ENCODE measurements around the gene TMEM231. TPM values are rescaled to one million over a fixed set of nuclear protein-coding genes. Genes with fewer than 3 reads are reported as not detected.
"Not testable (repeated sequence)": the region's sequence is repeated elsewhere in the genome, so short reads cannot be mapped to it uniquely, and the experiment has no call there.

The TMEM231 gene
- total RNA-seq, 1 experiment from 2014 or later, result 6.0 TPM

DNA sequence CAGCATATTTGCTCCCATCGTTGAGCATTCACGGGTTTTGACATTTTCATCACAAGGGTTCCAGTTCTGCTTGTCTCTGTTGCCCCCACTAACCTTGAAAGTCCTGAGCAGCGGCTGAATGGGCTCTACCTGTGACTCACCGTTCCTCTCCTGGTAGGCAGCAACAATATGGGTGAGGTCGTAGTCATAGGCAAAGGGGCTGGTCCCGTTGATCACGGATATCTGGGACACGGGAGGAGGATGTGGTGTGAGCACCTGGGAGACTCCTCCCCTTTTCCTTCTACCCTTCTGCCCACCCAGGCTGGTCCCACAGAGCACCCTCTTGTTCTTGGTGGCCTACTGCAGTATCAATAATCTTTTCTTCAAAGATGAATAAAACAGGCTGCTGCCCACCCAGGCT lies 13.6 kb downstream of the TMEM231 start:
- not testable (repeated sequence) for H3K36me3 ChIP-seq, DNase-seq, H3K9me3 ChIP-seq, H3K4me3 ChIP-seq, H3K27me3 ChIP-seq

DNA sequence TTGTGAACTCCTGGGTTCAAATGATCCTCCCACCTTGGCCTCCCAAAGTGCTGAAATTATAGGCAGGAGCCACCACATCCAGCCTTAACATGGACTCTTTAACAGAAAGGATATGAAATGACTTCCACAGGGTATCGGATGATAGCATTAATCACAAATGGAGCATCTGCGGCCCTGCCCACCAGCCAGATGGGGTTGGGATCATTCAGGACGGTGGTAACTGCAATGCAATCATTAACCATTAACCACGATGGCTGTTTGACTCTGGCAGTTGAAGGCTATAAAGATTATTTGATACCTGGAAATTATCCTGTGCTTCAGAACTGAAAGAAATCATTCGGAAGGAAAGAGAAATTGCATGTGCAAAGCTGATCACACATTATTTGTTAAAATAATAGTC lies 14.8 kb downstream of the TMEM231 start:
- DNase-seq, result no peak
- Histone ChIP-seq H3K4me3 (no peak overlapping the region), H3K9me3 (no peaks in the 10 kb centered on the region), H3K27me3 (no peaks in the 10 kb centered on the region), H3K36me3 (no peaks in the 10 kb centered on the region)

DNA sequence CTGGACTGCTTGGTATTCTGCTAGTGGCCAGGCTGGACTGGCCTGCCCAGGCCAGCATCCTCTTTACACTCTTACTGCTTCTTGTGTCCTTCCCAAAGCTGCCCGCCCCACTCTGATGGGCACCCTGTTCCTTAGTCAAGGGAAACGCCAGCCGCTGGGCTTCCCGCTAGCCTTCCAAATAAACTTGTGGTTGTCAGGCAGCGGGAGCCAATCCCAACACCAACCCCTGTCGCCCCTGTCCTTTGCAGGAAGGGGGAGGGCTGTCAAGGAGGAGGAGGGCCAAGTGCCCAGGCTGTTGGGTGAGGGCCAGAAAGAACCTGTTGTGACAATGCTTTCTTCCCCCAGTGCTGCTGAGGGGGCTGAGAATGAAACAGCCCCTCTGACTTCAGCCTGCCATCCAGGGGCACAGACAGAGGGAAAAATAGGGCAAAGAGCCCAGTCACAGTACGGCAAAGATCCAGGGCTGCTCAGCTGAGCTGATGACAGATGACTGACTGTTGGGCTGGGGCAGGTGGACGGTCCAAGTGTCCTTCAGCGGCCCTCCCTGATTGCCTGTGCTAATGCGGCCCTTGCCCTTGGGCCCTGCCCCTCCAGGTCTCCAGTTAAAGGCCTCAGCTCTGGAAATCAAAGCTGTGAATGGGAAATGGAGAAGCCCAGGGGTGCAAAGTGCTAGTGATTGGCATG lies 17.0 kb downstream of the TMEM231 start:
- not testable (repeated sequence) for H3K9me3 ChIP-seq, DNase-seq, H3K36me3 ChIP-seq, H3K27me3 ChIP-seq, H3K4me3 ChIP-seq

DNA sequence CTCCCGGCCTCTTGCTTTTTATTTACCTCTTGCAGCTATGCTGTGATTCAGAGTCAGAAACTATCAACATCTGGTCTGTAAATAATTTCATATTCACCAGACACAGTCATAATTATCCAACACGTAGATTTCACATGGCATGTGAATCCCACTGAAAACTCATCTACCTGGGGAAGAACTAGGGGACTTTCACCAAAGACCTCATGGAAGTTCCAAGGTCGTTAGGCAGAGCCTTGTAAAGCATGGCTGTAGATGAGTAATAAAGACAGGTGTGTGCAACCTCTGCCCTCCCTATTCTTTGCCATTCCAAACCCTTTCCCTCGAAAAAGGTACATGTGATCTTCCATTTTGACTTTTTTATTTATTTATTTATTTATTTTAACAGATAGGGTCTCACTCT lies 18.3 kb downstream of the TMEM231 start:
- H3K27me3 ChIP-seq, result no peaks in the 10 kb centered on the region

DNA sequence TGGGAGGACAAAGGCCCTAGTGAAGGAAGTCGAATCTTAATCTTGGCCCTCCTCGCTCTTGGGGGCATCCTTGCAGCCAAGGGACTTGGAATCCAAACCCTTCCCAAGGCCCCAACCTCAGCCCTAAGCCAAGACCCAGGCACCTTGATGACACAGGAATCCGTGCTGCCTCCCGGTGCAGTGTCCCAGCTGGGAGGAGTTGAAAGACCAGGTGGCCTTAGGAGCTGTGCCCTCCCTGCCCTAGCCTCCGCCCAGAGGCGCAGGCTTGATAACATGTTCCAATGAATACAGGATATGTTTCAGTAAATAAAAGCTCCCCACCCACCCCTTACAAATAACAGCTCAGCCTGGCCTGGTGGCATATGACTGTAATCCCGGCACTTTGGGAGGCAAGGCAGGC lies 20.2 kb downstream of the TMEM231 start, which contains the start of gene CHST5:
Gene CHST5 (minus strand): TSS at position 208 of the 400 bp plus-strand sequence. CDS start 5,724 bp downstream, outside the sequence.
- no peak for DNase-seq
- Histone ChIP-seq H3K27me3 (no peaks in the 10 kb centered on the region), H3K36me3 (no peaks in the 10 kb centered on the region)

More for the DNA sequence above, 18.3 kb downstream of the TMEM231 start:
- Histone ChIP-seq H3K36me3 (no peaks in the 10 kb centered on the region), H3K4me3 (no peak overlapping the region), H3K9me3 (no peaks in the 10 kb centered on the region)
- DNase-seq, result no peak

DNA sequence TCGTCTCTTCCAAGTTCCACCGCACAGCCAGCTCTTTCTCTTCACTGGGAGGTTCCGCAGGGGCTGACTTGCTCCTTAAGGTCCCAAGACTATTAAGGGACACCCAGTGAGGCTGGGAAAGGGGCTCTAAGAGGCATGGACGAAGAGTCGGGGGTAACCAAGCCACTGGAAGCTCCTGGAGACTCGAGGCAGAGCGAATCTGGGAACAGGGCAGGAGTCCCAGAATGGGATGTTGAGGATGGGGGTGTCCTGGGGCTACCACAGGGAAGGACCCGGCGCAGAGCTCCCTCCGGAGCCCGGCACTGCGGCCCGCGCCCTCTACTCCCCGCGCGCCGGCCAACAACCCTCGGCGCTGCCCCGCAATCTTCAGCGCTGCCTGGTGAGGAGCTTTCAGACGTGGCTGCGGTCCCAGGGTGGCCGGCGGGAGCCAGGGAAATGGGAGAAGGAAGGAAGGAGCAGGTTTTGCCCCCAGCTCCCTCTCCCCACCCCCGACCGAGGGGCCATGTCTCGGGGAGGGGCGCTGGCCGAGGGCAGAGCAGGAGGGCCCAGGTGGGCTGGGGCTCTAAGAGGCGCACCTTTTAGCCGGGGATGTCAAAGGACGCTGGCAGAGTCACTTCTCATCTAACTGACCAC lies 20.7 kb downstream of the TMEM231 start:
- H3K27me3 ChIP-seq, result no peaks in the 10 kb centered on the region
- no peaks in the 10 kb centered on the region for H3K9me3 ChIP-seq
- no peak overlapping the region for H3K4me3 ChIP-seq
- no peak for DNase-seq
- H3K36me3 ChIP-seq, result no peaks in the 10 kb centered on the region

More for the DNA sequence above, 20.2 kb downstream of the TMEM231 start, which contains the start of gene CHST5:
- no peaks in the 10 kb centered on the region for H3K9me3 ChIP-seq
- no peak within 1 kb of the TSS for H3K4me3 ChIP-seq

DNA sequence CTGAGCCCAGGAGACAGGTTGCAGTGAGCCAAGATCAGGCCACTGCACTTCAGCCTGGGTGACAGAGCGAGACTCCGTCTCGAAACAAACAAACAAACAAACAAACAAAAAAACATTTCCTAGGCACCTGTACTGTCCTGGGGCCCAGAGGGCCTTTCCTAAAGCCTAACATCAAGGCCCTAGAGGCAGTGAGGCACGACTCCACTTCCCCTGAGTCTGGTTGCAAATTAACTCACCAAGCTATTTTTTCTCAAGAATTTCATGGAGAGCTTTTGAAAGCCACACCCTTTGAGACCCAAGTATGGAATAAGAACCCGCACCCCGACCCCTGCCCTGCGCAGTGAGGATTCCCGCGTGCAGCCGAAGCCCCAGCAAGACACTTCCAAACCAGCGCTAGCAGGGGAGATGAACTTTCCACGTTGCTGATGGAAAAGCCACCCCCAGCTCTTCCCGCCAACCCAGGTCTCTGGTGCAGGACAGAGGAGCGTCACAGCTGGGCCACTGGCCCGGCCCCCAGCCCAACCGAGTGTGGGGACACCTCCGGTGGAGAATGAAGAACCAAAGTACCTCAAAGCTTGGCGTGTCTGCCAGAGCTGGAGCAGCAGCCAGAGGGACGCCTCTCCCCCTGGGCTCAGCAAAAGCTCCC lies 21.4 kb downstream of the TMEM231 start:
- Histone ChIP-seq H3K27me3 (no peaks in the 10 kb centered on the region), H3K36me3 (no peaks in the 10 kb centered on the region), H3K9me3 (no peaks in the 10 kb centered on the region), H3K4me3 (no peak overlapping the region)
- no peak for DNase-seq

DNA sequence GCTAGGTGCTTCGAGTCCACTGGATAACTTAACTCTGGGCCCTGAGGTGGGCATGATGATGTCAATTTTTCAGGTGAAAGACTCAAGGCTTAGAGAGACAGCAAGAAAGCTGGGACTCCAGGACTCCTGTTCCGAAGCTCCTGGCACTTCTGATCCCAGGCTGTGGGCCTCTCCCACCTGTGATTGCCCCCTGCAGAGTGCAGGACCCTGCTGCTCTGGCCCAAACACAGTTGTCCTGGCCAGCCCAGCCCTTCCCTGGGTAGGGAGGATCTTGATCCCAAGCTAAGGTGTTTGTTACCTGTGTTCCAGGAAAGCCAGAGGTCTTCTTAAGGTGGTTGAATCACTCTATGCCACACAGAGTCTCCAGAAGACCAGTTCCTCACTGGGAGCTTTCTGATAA lies 23.3 kb downstream of the TMEM231 start:
- no peaks in the 10 kb centered on the region for H3K27me3 ChIP-seq
- H3K4me3 ChIP-seq, result no peak overlapping the region
- no peaks in the 10 kb centered on the region for H3K36me3 ChIP-seq
- no peak for DNase-seq
- no peaks in the 10 kb centered on the region for H3K9me3 ChIP-seq

DNA sequence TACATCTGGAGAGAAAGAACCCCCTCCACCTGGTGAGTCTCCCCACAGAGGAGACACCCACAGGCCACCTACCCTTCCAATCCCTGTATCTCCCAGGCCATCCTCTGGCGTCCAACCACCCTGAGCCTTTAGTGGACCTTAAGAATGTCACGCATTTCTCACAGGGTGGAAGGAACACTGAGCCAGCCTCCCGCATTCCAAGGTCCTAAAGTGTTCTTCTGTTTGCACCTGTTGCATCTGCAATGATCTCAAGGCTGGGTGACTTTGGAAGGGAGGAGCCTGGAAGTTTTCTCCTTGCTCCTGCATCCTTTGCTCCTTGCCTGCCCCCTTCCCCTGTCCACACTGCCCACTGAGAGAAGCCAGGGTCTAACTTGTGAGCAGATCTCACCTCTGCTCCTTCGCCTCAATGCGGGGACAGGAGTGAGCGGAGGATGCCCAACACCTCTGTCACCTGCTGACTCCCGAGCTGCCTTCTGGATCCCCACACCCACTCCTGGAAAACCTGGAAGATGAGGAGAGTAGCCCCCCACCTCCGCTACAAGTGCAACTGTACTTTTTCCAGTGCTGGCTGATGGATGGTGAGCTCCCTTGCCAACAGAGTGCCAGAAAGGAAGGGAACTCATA lies 23.8 kb downstream of the TMEM231 start:
- no peaks in the 10 kb centered on the region for H3K36me3 ChIP-seq
- no peaks in the 10 kb centered on the region for H3K9me3 ChIP-seq
- DNase-seq, result no peak
- H3K27me3 ChIP-seq, result no peaks in the 10 kb centered on the region
- no peak overlapping the region for H3K4me3 ChIP-seq

DNA sequence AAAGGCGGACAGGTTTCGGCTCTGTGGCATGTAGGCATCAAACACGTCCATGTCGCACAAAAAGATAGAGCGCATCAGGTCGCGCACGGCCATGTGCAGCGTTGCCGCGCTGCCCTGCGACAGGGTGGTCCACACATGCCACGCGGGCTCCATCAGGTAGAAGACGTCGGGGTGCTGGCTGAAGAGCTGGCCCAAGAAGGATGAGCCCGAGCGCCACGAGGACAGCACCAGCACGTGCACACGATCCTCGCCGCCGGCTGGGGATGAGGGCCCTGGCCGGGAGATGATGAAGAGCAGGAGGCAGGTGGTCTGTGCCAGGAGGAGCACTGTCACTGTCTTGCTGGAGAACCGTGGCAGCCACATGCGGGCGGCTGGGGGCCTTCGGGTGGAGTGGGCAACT lies 26.1 kb downstream of the TMEM231 start:
- H3K27me3 ChIP-seq, result no peaks in the 10 kb centered on the region
- no peaks in the 10 kb centered on the region for H3K36me3 ChIP-seq
- no peak for DNase-seq
- H3K4me3 ChIP-seq, result no peak overlapping the region
- H3K9me3 ChIP-seq, result no peaks in the 10 kb centered on the region

DNA sequence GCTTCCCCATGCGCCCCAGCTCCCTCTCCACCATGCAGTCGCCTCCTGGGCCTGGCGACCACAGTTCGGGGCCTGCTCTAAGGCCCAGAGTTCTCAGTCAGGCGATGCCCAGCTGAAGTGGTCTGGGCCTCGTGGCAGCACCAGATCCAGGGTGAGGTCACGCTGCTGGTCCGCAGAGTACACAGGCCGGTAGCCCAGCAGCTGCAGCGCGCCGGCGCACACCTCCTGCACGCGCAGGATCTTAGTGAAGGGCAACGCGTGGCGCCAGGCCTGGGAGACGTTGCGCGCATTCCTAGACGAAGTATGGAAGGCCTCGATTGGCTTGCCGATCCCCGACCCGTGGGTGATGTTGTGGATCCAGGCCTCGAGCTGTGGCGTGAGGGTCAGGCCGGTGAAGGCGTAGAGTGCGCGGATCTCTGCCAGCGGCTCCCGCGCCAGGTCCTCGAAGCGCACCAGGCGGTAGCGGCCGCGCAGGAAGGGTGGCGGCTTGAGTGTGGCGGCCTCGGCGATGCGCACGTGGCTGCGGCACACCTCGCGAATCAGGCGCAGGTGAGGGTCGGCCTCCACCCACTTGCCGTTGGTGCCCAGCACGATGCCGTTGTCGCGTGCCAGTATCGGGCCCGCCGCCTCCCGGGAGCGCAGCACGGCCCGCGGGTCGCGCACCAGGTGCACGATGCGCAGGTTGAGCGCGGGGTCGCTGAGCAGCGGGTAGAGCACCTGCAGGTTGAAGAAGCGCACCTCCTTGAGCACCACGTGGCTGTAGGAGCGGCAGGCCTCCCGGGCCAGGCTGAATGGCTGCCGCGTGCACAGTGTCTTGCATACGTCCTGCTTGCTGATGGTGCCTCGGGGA lies 26.8 kb downstream of the TMEM231 start:
- Histone ChIP-seq H3K36me3 (no peaks in the 10 kb centered on the region), H3K27me3 (no peaks in the 10 kb centered on the region)

DNA sequence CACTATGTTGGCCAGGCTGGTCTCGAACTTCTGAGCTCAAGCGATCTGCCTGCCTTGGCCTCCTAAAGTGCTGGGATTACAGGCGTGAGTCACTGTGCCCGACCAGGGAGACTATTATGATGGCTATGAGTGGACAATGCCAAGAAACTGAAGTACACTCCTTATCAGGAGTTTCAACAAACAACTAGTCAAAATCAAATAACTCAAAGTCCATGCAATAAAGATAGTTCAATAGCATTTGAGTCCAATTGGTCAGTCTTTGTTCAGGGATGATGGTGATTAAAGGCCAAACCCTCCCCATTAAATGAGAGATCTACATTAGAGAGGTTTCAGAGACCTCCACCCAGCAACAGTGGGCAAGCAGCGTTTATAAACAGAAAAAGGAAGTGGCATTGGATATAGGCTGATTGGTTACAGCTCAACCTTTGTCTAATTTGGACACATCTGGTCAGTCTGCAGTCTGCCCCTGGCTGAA lies 28.2 kb downstream of the TMEM231 start:
- Histone ChIP-seq H3K36me3 (no peaks in the 10 kb centered on the region), H3K9me3 (no peaks in the 10 kb centered on the region), H3K27me3 (no peaks in the 10 kb centered on the region), H3K4me3 (no peak overlapping the region)
- DNase-seq, result peak; percentile 23

More for the DNA sequence above, 26.8 kb downstream of the TMEM231 start:
- Histone ChIP-seq H3K4me3 (no peak overlapping the region), H3K9me3 (no peaks in the 10 kb centered on the region)
- no peak for DNase-seq

DNA sequence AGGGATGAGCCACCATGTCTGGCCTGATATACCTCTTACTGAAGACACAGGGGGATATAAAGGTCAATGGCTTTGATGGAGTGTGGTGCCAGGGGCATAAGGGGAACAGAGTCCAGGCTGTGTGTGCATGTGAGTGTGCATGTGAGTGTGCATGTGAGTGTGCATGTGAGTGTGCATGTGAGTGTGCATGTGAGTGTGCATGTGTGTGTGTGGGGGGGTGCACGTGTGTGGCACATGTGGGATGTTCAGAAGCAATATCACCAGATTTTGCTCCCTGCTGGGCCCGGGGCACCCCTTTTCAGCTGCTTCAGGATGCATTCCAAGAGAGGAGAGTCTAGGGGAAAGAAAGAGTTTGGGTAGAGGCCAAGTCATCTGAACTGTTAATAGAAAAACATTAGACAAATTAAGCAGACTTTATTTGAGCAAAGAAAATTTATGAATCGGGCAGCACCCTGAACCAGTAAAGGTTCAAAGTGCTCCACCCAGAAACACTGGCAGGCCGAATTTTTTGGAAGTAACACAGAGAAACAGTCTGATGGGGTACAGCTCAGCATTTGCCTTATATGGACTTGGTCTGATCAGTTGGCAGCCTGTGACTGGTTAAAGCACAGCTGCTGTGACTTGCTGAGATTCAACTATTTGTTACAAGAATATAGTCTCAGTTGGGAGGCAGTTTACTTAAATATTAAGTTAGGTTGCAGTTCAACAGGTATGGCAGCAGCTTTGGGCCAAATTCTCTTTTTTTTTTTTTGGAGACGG lies 29.8 kb downstream of the TMEM231 start:
- Histone ChIP-seq H3K27me3 (no peaks in the 10 kb centered on the region), H3K36me3 (no peaks in the 10 kb centered on the region), H3K9me3 (no peaks in the 10 kb centered on the region), H3K4me3 (no peak overlapping the region)
- DNase-seq, result no peak

DNA sequence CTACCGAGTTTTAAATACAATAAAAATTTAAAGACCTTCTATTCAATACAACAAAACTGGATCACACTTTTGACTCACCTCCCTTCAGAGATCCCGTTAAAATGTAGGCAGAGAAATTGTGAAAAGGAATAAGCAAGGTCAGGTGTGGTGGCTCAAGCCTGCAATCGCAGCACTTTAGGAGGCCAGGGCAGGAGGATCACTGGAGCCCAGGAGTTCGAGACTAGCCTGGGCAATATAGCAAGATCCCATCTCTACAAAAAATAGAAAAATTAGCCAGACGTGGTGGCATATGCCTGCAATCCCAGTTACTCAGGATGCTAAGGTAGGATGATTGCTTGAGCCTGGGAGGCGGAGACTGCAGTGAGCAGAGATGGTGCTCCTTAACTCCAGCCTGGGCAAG lies 36.9 kb downstream of the TMEM231 start:
- H3K4me3 ChIP-seq, result no peak overlapping the region

DNA sequence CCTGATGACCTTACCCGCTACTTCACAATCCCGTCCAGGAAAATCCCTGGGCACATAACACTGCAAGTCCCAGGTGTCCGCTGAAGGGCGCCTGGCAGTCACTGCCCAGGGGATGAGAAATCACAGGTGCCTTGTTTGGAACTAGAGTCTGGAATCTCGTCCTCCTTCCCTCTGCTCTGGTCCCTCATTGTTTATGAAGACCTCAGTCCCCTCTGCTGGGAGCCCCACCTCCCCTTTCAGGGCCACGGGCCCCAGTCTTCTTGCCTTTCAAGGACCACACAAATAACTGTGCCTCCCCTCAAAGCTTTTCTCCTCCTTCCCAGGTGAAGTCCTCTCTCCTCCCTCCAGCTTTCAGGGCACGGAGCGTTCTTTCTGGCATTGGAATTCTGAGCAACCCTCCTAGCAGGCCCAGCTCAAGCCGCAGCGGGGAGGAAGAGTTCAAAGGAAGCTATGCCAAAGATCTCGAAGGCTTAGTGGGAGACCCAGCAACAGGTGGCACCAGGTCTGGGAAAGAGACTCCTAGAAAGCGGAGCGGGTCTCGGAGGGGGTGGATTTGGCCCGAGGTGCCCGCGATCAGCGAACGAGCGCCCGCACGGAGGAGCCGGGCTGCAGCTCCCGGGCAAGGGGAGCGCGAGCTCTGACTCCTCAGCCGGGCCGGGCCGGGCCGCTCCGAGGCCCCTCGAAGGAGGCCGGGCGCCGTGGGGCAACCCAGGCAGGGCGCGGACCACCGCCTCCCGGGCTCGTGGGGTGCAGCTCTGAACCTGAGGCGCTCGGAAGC lies 39.7 kb downstream of the TMEM231 start:
- H3K4me3 ChIP-seq, result peak overlapping the region; percentile 67
- H3K9me3 ChIP-seq, H3K36me3 ChIP-seq, H3K27me3 ChIP-seq: not testable (repeated sequence)
- DNase-seq, result peak; percentile 6

More for the DNA sequence above, 36.9 kb downstream of the TMEM231 start:
- no peak for DNase-seq
- Histone ChIP-seq H3K9me3 (no peaks in the 10 kb centered on the region), H3K27me3 (no peaks in the 10 kb centered on the region), H3K36me3 (no peaks in the 10 kb centered on the region)
